ENCODE data around the gene PTPRR.

- TF ChIP-seq, protein P1, sequence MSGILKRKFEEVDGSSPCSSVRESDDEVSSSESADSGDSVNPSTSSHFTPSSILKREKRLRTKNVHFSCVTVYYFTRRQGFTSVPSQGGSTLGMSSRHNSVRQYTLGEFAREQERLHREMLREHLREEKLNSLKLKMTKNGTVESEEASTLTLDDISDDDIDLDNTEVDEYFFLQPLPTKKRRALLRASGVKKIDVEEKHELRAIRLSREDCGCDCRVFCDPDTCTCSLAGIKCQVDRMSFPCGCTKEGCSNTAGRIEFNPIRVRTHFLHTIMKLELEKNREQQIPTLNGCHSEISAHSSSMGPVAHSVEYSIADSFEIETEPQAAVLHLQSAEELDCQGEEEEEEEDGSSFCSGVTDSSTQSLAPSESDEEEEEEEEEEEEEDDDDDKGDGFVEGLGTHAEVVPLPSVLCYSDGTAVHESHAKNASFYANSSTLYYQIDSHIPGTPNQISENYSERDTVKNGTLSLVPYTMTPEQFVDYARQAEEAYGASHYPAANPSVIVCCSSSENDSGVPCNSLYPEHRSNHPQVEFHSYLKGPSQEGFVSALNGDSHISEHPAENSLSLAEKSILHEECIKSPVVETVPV (CRISPR knock-in tag; IDR thresholded peaks at IDR 0.05): no peak
- TF ChIP-seq ZFP3 (CRISPR knock-in tag; IDR thresholded peaks at IDR 0.05) (no peak), SNAI2 (CRISPR knock-in tag; IDR thresholded peaks at IDR 0.05) (no peak), OSR1 (CRISPR knock-in tag; IDR thresholded peaks at IDR 0.05) (no peak), GLIS3 (CRISPR knock-in tag; IDR thresholded peaks at IDR 0.05) (no peak), BACH2 (CRISPR knock-in tag; IDR thresholded peaks at IDR 0.05; ENCODE audit: borderline replicate concordance) (no peak), TOX (CRISPR knock-in tag; IDR thresholded peaks at IDR 0.05; ENCODE audit: borderline replicate concordance) (no peak), ZFP30 (CRISPR knock-in tag; IDR thresholded peaks at IDR 0.05) (no peak), TCF4 (CRISPR knock-in tag; IDR thresholded peaks at IDR 0.05; ENCODE audit: borderline replicate concordance) (no peak), ISL1 (CRISPR knock-in tag; IDR thresholded peaks at IDR 0.05) (no peak), ARNTL (CRISPR knock-in tag; IDR thresholded peaks at IDR 0.05; ENCODE audit: borderline replicate concordance, low read depth) (no peak)
- TF ChIP-seq, protein P2, sequence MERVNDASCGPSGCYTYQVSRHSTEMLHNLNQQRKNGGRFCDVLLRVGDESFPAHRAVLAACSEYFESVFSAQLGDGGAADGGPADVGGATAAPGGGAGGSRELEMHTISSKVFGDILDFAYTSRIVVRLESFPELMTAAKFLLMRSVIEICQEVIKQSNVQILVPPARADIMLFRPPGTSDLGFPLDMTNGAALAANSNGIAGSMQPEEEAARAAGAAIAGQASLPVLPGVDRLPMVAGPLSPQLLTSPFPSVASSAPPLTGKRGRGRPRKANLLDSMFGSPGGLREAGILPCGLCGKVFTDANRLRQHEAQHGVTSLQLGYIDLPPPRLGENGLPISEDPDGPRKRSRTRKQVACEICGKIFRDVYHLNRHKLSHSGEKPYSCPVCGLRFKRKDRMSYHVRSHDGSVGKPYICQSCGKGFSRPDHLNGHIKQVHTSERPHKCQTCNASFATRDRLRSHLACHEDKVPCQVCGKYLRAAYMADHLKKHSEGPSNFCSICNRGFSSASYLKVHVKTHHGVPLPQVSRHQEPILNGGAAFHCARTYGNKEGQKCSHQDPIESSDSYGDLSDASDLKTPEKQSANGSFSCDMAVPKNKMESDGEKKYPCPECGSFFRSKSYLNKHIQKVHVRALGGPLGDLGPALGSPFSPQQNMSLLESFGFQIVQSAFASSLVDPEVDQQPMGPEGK (CRISPR knock-in tag; IDR thresholded peaks at IDR 0.05; ENCODE audit: borderline replicate concordance): no peak
- TF ChIP-seq, protein P3, sequence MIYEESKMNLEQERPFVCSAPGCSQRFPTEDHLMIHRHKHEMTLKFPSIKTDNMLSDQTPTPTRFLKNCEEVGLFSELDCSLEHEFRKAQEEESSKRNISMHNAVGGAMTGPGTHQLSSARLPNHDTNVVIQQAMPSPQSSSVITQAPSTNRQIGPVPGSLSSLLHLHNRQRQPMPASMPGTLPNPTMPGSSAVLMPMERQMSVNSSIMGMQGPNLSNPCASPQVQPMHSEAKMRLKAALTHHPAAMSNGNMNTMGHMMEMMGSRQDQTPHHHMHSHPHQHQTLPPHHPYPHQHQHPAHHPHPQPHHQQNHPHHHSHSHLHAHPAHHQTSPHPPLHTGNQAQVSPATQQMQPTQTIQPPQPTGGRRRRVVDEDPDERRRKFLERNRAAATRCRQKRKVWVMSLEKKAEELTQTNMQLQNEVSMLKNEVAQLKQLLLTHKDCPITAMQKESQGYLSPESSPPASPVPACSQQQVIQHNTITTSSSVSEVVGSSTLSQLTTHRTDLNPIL (CRISPR knock-in tag; IDR thresholded peaks at IDR 0.05; ENCODE audit: low read depth): no peak
- TF ChIP-seq, protein P4, sequence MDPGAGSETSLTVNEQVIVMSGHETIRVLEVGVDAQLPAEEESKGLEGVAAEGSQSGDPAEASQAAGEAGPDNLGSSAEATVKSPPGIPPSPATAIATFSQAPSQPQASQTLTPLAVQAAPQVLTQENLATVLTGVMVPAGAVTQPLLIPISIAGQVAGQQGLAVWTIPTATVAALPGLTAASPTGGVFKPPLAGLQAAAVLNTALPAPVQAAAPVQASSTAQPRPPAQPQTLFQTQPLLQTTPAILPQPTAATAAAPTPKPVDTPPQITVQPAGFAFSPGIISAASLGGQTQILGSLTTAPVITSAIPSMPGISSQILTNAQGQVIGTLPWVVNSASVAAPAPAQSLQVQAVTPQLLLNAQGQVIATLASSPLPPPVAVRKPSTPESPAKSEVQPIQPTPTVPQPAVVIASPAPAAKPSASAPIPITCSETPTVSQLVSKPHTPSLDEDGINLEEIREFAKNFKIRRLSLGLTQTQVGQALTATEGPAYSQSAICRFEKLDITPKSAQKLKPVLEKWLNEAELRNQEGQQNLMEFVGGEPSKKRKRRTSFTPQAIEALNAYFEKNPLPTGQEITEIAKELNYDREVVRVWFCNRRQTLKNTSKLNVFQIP (CRISPR knock-in tag; IDR thresholded peaks at IDR 0.05; ENCODE audit: borderline replicate concordance, low read depth): no peak
Observed at GRCh38 chr12:70605976-70606375, 314.6 kb downstream of the PTPRR start.

All from SK-N-SH treated with all-trans-retinoic acid at 6 μM for 48 hours (cell line).